ENCODE measurements around the gene C12orf54. TPM values are rescaled to one million over a fixed set of nuclear protein-coding genes. Genes with fewer than 3 reads are reported as not detected.
A peak's percentile ranks its signal among the peaks of the same experiment; 100 is the strongest.

The C12orf54 gene
- total RNA-seq, 1 experiment from 2014 or later, result not detected

GRCh38 chr12:48442179-48442847, 40.0 kb upstream of the C12orf54 start:
- H3K23ac ChIP-seq (ENCODE audit: insufficient read length, low read depth, low read length), result no peak overlapping the region
- H3K56ac ChIP-seq (ENCODE audit: insufficient read length, low read depth, low read length), result no peak overlapping the region
- no peak overlapping the region for H2BK15ac ChIP-seq (ENCODE audit: low read depth, low read length)
- H3K4me2 ChIP-seq (ENCODE audit: insufficient read depth, insufficient read length, low read length), result no peak overlapping the region
- H3K4me1 ChIP-seq (ENCODE audit: insufficient read depth, low read length), result no peaks in the 10 kb centered on the region
- H3K4ac ChIP-seq (ENCODE audit: low read depth, low read length), result no peak overlapping the region
- H2BK120ac ChIP-seq (ENCODE audit: low read depth, low read length, poor library complexity, severe bottlenecking), result no peak overlapping the region
- H2AK5ac ChIP-seq (ENCODE audit: insufficient read length, low read length), result no peak overlapping the region
- TF ChIP-seq CTCF (conservative IDR thresholded peaks at IDR 0.05), result peak; percentile 38; the same call in 2 of the 3 replicates
- Mint-ChIP-seq H3K4me3 (no peak overlapping the region), H3K9me3 (peaks cover 1 to 62% of the 10 kb centered on the region in 2 experiments; a peak in 3 of 5 replicates), H3K36me3 (ENCODE audit: insufficient read depth in 1 of 3, low read depth in 3 of 3) (no peaks in the 10 kb centered on the region; a peak in 1 of 7 replicates), H3K27ac (peak overlapping the region in 1 of 3 experiments; percentile 7; a peak in 1 of 7 replicates), H3K27me3 (ENCODE audit: low read depth) (peaks cover 6% of the 10 kb centered on the region), H3K4me1 (peaks cover 4 to 22% of the 10 kb centered on the region in 2 experiments; a peak in 2 of 4 replicates)
- peak; percentile 60 for DNase-seq
- no peak overlapping the region for H2BK12ac ChIP-seq (ENCODE audit: insufficient read length, low read depth, low read length)
- no peaks in the 10 kb centered on the region for H3K27me3 ChIP-seq (ENCODE audit: insufficient read depth, low read length)
- H3K18ac ChIP-seq (ENCODE audit: insufficient read length, low read depth, low read length), result no peak overlapping the region
- no peaks in the 10 kb centered on the region for H3K9me3 ChIP-seq (ENCODE audit: control insufficient read depth, low read depth, low read length)
- no peak overlapping the region for H2BK20ac ChIP-seq (ENCODE audit: low read depth, low read length, poor library complexity, severe bottlenecking)
- no peaks in the 10 kb centered on the region for H4K20me1 ChIP-seq (ENCODE audit: control insufficient read depth, insufficient read depth, insufficient read length)
- no peak overlapping the region for H3K27ac ChIP-seq (ENCODE audit: insufficient read length, low read depth, low read length)
- no peaks in the 10 kb centered on the region for H3K23me2 ChIP-seq (ENCODE audit: insufficient read length, low read depth, low read length, poor library complexity, severe bottlenecking)
- H4K91ac ChIP-seq (ENCODE audit: insufficient read length, low read depth, low read length), result no peak overlapping the region
- no peaks in the 10 kb centered on the region for H3K79me1 ChIP-seq (ENCODE audit: insufficient read depth, low read depth, low read length, poor library complexity, severe bottlenecking)
- no CpG with 5 or more reads among the region's 3 CpGs for WGBS (ENCODE audit: extremely low coverage, insufficient read length, low lambda C conversion rate)
- no peak overlapping the region for H3T11ph ChIP-seq (ENCODE audit: low read length)
- no peak overlapping the region for H2AFZ ChIP-seq (ENCODE audit: low read length)
- no peak overlapping the region for H4K8ac ChIP-seq (replicated peaks; ENCODE audit: insufficient read length, low read depth, low read length)
- H3K14ac ChIP-seq (ENCODE audit: insufficient read depth, low read length), result no peak overlapping the region
- H3K9ac ChIP-seq (ENCODE audit: extremely low read depth, insufficient read length, low read length), result no peak overlapping the region
- H2BK5ac ChIP-seq (ENCODE audit: insufficient read length, low read length), result no peak overlapping the region
- no peaks in the 10 kb centered on the region for H3K79me2 ChIP-seq (ENCODE audit: insufficient read depth, low read length)
- H4K5ac ChIP-seq (ENCODE audit: insufficient read length, low read depth, low read length), result no peak overlapping the region
